Activated gamma-delta T cell treated with anti-CD3 and anti-CD28 coated beads, Interleukin-2, amount 50 U/mL, for 16 hours (primary cell): ENCODE measurements around the gene ACTN1.

ENCODE experiments used
- DNase-seq: peaks from one replicate; pipeline ENCODE4 v3.0.0-alpha.2; 2020; ENCODE audit warnings: low read depth

Gene ACTN1

GRCh38 chr14:68916358-68916941 lies 62.7 kb downstream of the ACTN1 start:
- DNase-seq: no peak

- DNase-seq: no peak
Measured at GRCh38 chr14:68913516-68913915, 65.6 kb downstream of the ACTN1 start.

GRCh38 chr14:68911594-68912227 lies 67.4 kb downstream of the ACTN1 start:
- DNase-seq: peak; percentile 69

- no peak for DNase-seq
Measured at GRCh38 chr14:68910540-68910939, 68.6 kb downstream of the ACTN1 start.

GRCh38 chr14:68908803-68909202 lies 70.3 kb downstream of the ACTN1 start:
- no peak for DNase-seq

- no peak for DNase-seq
Measured at GRCh38 chr14:68908201-68908600, 70.9 kb downstream of the ACTN1 start.

- no peak for DNase-seq
Measured at GRCh38 chr14:68906439-68906838, 72.7 kb downstream of the ACTN1 start.

GRCh38 chr14:68905107-68905895 lies 73.8 kb downstream of the ACTN1 start:
- no peak for DNase-seq

GRCh38 chr14:68902357-68902756 lies 76.7 kb downstream of the ACTN1 start:
- no peak for DNase-seq

GRCh38 chr14:68899033-68899603 lies 80.0 kb downstream of the ACTN1 start:
- DNase-seq: no peak

- DNase-seq: no peak
Measured at GRCh38 chr14:68898248-68899032, 80.7 kb downstream of the ACTN1 start.

GRCh38 chr14:68897559-68898155 lies 81.4 kb downstream of the ACTN1 start:
- DNase-seq: no peak

- DNase-seq: no peak
Measured at GRCh38 chr14:68896132-68896531, 83.0 kb downstream of the ACTN1 start.

GRCh38 chr14:68894802-68895703 lies 84.0 kb downstream of the ACTN1 start:
- no peak for DNase-seq

- no peak for DNase-seq
Measured at GRCh38 chr14:68894123-68894522, 85.0 kb downstream of the ACTN1 start.

- no peak for DNase-seq
Measured at GRCh38 chr14:68893566-68893965, 85.5 kb downstream of the ACTN1 start.

- no peak for DNase-seq
Measured at GRCh38 chr14:68892961-68893360, 86.1 kb downstream of the ACTN1 start.

GRCh38 chr14:68891851-68892660 lies 87.0 kb downstream of the ACTN1 start:
- DNase-seq: no peak

- DNase-seq: no peak
Measured at GRCh38 chr14:68890173-68890931, 88.8 kb downstream of the ACTN1 start.
